H9 (cell line): ENCODE data around the gene CELF3. TPM values are rescaled to one million over a fixed set of nuclear protein-coding genes. Genes with fewer than 3 reads are reported as not detected.

Experiments used
- DNase-seq: peaks from one replicate; pipeline ENCODE4 v3.0.0-alpha.2; 2017
- H2AFZ ChIP-seq: one replicate; pipeline ENCODE4 v1.6.1; 2013; ENCODE audit warnings: mild to moderate bottlenecking, low read length, control low read depth, moderate library complexity
- H2AK5ac ChIP-seq: 2 replicates; pipeline ENCODE4 v1.6.1; 2013; ENCODE audit warnings: low read length, control low read depth, mixed read lengths; ENCODE audit not compliant: insufficient read length
- H2BK120ac ChIP-seq: one replicate; pipeline ENCODE4 v1.6.1; 2013; ENCODE audit warnings: low read depth, mild to moderate bottlenecking, low read length, control low read depth, inconsistent platforms; ENCODE audit not compliant: poor library complexity, severe bottlenecking
- H2BK12ac ChIP-seq: 2 replicates; pipeline ENCODE4 v1.6.1; 2013; ENCODE audit warnings: low read length, control low read depth, mixed read lengths, low read depth; ENCODE audit not compliant: insufficient read length
- H2BK15ac ChIP-seq: 2 replicates; pipeline ENCODE4 v1.6.1; 2013; ENCODE audit warnings: low read depth, low read length, control low read depth
- H2BK20ac ChIP-seq: one replicate; pipeline ENCODE4 v1.6.1; 2013; ENCODE audit warnings: low read depth, mild to moderate bottlenecking, low read length, control low read depth, inconsistent platforms; ENCODE audit not compliant: poor library complexity, severe bottlenecking
- H2BK5ac ChIP-seq: 2 replicates; pipeline ENCODE4 v1.6.1; 2013; ENCODE audit warnings: low read length, control low read depth, mixed read lengths; ENCODE audit not compliant: insufficient read length
- H3K14ac ChIP-seq: 2 replicates; pipeline ENCODE4 v1.6.1; 2013; ENCODE audit warnings: low read length, control low read depth; ENCODE audit not compliant: insufficient read depth
- H3K18ac ChIP-seq: 2 replicates; pipeline ENCODE4 v1.6.1; 2013; ENCODE audit warnings: low read depth, mild to moderate bottlenecking, mixed read lengths, low read length, control low read depth; ENCODE audit not compliant: insufficient read length
- H3K23ac ChIP-seq: 2 replicates; pipeline ENCODE4 v1.6.1; 2013; ENCODE audit warnings: low read length, control low read depth, mixed read lengths, low read depth; ENCODE audit not compliant: insufficient read length
- H3K23me2 ChIP-seq: 2 replicates; pipeline ENCODE4 v1.6.1; 2013; ENCODE audit warnings: low read depth, mild to moderate bottlenecking, mixed read lengths, low read length, control low read depth; ENCODE audit not compliant: insufficient read length, poor library complexity, severe bottlenecking
- H3K27ac ChIP-seq: 2 replicates; pipeline ENCODE4 v1.5.1; 2013; ENCODE audit warnings: low read length, control low read depth, mixed read lengths, low read depth; ENCODE audit not compliant: insufficient read length
- H3K27me3 ChIP-seq: 2 replicates; pipeline ENCODE4 v1.6.1; 2013; ENCODE audit warnings: low read length, control low read depth, inconsistent platforms; ENCODE audit not compliant: insufficient read depth
- H3K4ac ChIP-seq: 2 replicates; pipeline ENCODE4 v1.6.1; 2013; ENCODE audit warnings: low read depth, mild to moderate bottlenecking, control low read depth, inconsistent platforms, low read length, moderate library complexity
- H3K4me1 ChIP-seq: 2 replicates; pipeline ENCODE4 v1.6.1; 2013; ENCODE audit warnings: low read length, control low read depth, inconsistent platforms; ENCODE audit not compliant: insufficient read depth
- H3K4me2 ChIP-seq: 2 replicates; pipeline ENCODE4 v1.6.1; 2013; ENCODE audit warnings: low read length, control low read depth, mixed read lengths; ENCODE audit not compliant: insufficient read length, insufficient read depth
- H3K56ac ChIP-seq: 2 replicates; pipeline ENCODE4 v1.6.1; 2013; ENCODE audit warnings: low read depth, mild to moderate bottlenecking, mixed read lengths, low read length, control low read depth; ENCODE audit not compliant: insufficient read length
- H3K79me1 ChIP-seq: 2 replicates; pipeline ENCODE4 v1.6.1; 2013; ENCODE audit warnings: low read depth, mild to moderate bottlenecking, moderate library complexity, low read length, control low read depth, inconsistent platforms; ENCODE audit not compliant: insufficient read depth, poor library complexity, severe bottlenecking
- H3K79me2 ChIP-seq: 2 replicates; pipeline ENCODE4 v1.6.1; 2013; ENCODE audit warnings: low read length, control low read depth, inconsistent platforms; ENCODE audit not compliant: insufficient read depth
- H3K9ac ChIP-seq: 2 replicates; pipeline ENCODE4 v1.6.1; 2013; ENCODE audit warnings: low read length, control low read depth, mixed read lengths; ENCODE audit not compliant: insufficient read length; ENCODE audit errors: extremely low read depth
- H3K9me3 ChIP-seq: one replicate; pipeline ENCODE4 v1.6.1; 2013; ENCODE audit warnings: low read depth, low read length, inconsistent platforms; ENCODE audit not compliant: control insufficient read depth
- H3T11ph ChIP-seq: one replicate; pipeline ENCODE4 v1.6.1; 2013; ENCODE audit warnings: mild to moderate bottlenecking, low read length, control low read depth, inconsistent platforms
- H4K20me1 ChIP-seq: one replicate; pipeline ENCODE4 v1.6.1; 2013; ENCODE audit not compliant: control insufficient read depth, insufficient read length, insufficient read depth
- H4K5ac ChIP-seq: 2 replicates; pipeline ENCODE4 v1.6.1; 2013; ENCODE audit warnings: low read depth, mild to moderate bottlenecking, mixed read lengths, low read length, control low read depth; ENCODE audit not compliant: insufficient read length
- H4K8ac ChIP-seq: replicated peaks from 2 replicates; pipeline ENCODE4 v1.6.1; 2013; ENCODE audit warnings: low read length, control low read depth, mixed read lengths, low read depth; ENCODE audit not compliant: insufficient read length
- H4K91ac ChIP-seq: 2 replicates; pipeline ENCODE4 v1.6.1; 2013; ENCODE audit warnings: low read depth, mild to moderate bottlenecking, moderate library complexity, mixed read lengths, low read length, control low read depth; ENCODE audit not compliant: insufficient read length
- H3K27ac Mint-ChIP-seq, 3 experiments: 2 replicates in 2 of 3; 3 replicates in 1 of 3; pipeline ENCODE4 v1.8.0; 2020 to 2021; ENCODE audit warnings: mixed read lengths in 3 of 3, mild to moderate bottlenecking in 1 of 3, moderate library complexity in 1 of 3
- H3K27me3 Mint-ChIP-seq: 2 replicates; pipeline ENCODE4 v1.8.0; 2021; ENCODE audit warnings: low read depth, mild to moderate bottlenecking, moderate library complexity, mixed read lengths
- H3K36me3 Mint-ChIP-seq, 3 experiments: 2 replicates in 2 of 3; 3 replicates in 1 of 3; pipeline ENCODE4 v1.8.0; 2020 to 2021; ENCODE audit warnings: low read depth in 3 of 3, mixed read lengths in 3 of 3; ENCODE audit not compliant: insufficient read depth in 1 of 3
- H3K4me1 Mint-ChIP-seq, 2 experiments: 2 replicates each; pipeline ENCODE4 v1.8.0; 2020; ENCODE audit warnings: mixed read lengths in 2 of 2
- H3K4me3 Mint-ChIP-seq, 2 experiments: 2 replicates in 1 of 2; 3 replicates in 1 of 2; pipeline ENCODE4 v1.8.0; 2020 to 2021; ENCODE audit warnings: mild to moderate bottlenecking in 2 of 2, mixed read lengths in 2 of 2, moderate library complexity in 1 of 2
- H3K9me3 Mint-ChIP-seq, 2 experiments: 2 replicates in 1 of 2; 3 replicates in 1 of 2; pipeline ENCODE4 v1.8.0; 2020; ENCODE audit warnings: mild to moderate bottlenecking in 2 of 2, mixed read lengths in 2 of 2, moderate library complexity in 1 of 2
- CTCF ChIP-seq: fragments of 200-600 bp; sonication (generic); conservative IDR thresholded peaks from 3 replicates; pipeline ENCODE4 v1.8.0; 2021; ENCODE audit warnings: antibody characterized with exemption, mild to moderate bottlenecking
- WGBS: extraction: QIAGEN DNeasy Blood & Tissue Kit; methylation state at CpG from one replicate; pipeline ENCODE4 v1.1.7; 2013; ENCODE audit warnings: missing lambda C conversion rate, low lambda C conversion rate, mixed read lengths; ENCODE audit not compliant: insufficient read length; ENCODE audit errors: extremely low coverage; 5-methylcytosine and 5-hydroxymethylcytosine counted together
- total RNA-seq: library from RNA; stranded (reverse); gene quantifications from 2 replicates; pipeline ENCODE4 v1.2.1, GENCODE V29; 2021

The CELF3 gene
- total RNA-seq, 1 experiment from 2014 or later: 0.90 TPM

DNA sequence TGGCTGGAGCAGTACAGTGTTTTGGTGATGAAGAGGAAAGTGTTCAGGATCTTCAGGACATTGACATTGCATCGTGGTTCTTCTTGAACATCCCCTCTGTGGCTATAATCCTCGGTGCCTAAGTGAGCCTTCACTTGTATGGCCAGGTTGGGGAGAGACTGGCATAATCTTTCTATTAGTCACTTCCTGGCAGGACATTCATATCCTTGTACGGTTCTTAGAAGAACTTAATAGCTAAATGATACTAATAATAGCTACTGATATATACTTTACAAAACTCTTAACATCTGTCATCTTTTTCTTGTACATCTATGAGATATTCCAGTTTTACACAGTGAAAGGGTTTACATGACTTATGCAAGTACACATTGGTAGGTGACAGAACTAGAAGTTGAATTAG lies 35.8 kb downstream of the CELF3 start:
- no peak for TF ChIP-seq CTCF
- Histone ChIP-seq H4K20me1 (no peaks in the 10 kb centered on the region), H3K79me2 (no peaks in the 10 kb centered on the region), H3K23ac (no peak overlapping the region), H3K9ac (no peak overlapping the region), H3T11ph (no peak overlapping the region), H3K79me1 (no peaks in the 10 kb centered on the region), H3K23me2 (no peaks in the 10 kb centered on the region), H2BK12ac (no peak overlapping the region), H2BK15ac (no peak overlapping the region), H4K5ac (no peak overlapping the region), H3K9me3 (no peaks in the 10 kb centered on the region), H3K14ac (no peak overlapping the region), H3K18ac (no peak overlapping the region), H2BK20ac (no peak overlapping the region), H2BK5ac (no peak overlapping the region), H4K8ac (no peak overlapping the region), H4K91ac (no peak overlapping the region), H3K4me1 (no peaks in the 10 kb centered on the region), H3K4ac (no peak overlapping the region), H3K27ac (no peak overlapping the region), H2AFZ (no peak overlapping the region), H2BK120ac (no peak overlapping the region), H3K56ac (no peak overlapping the region), H3K27me3 (no peaks in the 10 kb centered on the region), H2AK5ac (no peak overlapping the region), H3K4me2 (no peak overlapping the region)
- Mint-ChIP-seq H3K9me3 (no peaks in the 10 kb centered on the region), H3K36me3 (peaks cover 2 to 27% (median 5%) of the 10 kb centered on the region in 3 experiments; a peak in 3 of 7 replicates), H3K4me3 (no peak overlapping the region), H3K27me3 (no peaks in the 10 kb centered on the region), H3K27ac (no peak overlapping the region; a peak in 1 of 7 replicates), H3K4me1 (no peaks in the 10 kb centered on the region)
- WGBS: no CpG with 5 or more reads among the region's 3 CpGs
- no peak for DNase-seq
